GM18499 (cell line): ENCODE measurements around the gene CLTA.
"Not testable (repeated sequence)": the region's sequence is repeated elsewhere in the genome, so short reads cannot be mapped to it uniquely, and the experiment has no call there.

Experiments
- ATAC-seq: cut with Tn5 transposase; IDR thresholded peaks from one replicate; pipeline ENCODE4 v1.9.1; 2021; ENCODE audit warnings: moderate number of reproducible peaks; ENCODE audit not compliant: insufficient read depth, unreplicated experiment

Gene CLTA

DNA sequence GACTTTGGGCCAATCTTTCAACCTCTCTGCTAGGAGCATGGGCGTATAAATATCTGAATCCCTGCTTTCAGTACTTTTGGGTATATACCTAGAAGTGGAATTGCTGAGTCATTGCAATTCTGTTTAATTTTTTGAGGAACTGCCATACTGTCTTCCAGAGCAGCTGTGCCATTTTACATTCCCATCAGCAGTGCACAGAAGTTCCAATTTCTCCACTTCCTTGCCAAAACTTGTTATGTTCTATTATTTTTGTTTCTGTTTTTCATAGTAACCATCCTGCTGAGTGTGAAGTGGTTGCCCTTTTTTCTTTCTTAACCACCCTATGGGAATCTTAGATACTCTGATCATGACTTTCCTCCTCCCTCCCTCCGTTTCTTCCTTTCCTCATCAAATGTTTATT lies 32.6 kb upstream of the CLTA start:
- ATAC-seq: no peak

DNA sequence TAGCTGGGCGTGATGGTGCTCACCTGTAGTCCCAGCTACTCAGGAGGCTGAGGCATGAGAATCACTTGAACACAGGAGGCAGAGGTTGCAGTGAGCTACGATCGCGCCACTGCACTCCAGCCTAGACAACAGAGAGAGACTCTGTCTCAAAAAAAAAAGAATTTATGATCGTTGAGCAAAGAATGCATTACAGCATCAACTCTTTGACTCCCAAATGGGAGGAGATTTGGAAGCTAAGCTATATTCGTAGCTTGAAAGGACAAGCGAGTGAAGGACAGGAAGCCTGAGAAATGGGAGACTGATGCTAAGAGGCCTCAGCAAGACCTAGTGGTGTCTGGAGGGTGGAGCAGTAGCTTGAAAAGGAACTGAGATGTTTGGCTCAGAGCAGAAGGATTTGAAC lies 31.8 kb upstream of the CLTA start:
- ATAC-seq: no peak

DNA sequence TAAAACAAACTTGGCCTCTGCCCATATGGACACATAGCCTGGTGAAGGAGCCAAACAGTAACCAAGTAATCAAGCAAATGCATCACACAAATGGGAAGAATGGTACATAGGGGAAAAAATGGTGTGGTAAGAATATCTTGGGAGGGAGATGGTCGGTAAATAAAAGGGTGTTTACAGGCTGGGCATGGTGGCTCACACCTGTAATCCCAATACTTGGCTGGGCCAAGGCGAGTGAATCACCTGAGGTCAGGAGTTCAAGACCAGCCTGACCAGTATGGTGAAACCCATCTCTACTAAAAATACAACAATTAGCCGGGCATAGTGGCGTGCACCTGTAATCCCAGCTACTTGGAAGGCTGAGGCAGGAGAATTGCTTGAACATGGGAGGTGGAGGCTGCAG lies 31.2 kb upstream of the CLTA start:
- not testable (repeated sequence) for ATAC-seq

DNA sequence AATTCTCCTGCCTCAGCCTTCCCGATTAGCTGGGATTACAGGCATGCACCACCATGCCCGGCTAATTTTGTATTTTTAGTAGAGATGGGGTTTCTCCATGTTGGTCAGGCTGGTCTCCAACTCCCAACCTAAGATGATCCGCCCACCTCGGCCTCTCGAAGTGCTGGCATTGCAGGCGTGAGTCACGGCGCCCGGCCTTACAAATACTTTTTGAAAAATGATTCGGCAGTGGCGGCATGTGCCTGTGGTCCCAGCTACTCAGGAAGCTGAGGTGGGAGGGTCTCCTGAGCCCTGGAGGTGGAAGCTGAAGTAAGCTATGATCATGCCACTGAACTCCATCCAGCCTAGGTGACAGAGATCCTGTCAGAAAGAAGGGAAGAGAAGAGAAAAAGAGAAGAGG lies 30.6 kb upstream of the CLTA start:
- not testable (repeated sequence) for ATAC-seq

DNA sequence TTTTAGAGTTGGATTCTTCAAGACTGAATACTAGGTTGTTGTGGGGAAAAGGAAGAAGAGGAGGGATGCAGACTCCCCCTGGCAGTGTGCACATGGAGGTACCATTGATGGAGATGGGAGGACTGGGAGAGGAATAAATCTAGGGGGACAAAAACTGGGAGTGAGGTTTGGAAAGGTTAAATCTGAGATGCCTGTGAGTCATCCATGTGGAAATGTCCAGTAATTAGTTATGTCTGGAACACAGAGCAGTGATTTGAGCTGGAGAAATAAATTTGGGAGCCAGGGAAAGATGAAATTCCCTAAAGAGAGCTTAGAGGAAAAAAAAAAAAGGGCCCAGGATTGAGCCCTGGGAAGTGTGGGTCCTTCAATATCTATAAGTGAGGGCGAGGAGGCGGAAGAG lies 29.5 kb upstream of the CLTA start:
- no peak for ATAC-seq

DNA sequence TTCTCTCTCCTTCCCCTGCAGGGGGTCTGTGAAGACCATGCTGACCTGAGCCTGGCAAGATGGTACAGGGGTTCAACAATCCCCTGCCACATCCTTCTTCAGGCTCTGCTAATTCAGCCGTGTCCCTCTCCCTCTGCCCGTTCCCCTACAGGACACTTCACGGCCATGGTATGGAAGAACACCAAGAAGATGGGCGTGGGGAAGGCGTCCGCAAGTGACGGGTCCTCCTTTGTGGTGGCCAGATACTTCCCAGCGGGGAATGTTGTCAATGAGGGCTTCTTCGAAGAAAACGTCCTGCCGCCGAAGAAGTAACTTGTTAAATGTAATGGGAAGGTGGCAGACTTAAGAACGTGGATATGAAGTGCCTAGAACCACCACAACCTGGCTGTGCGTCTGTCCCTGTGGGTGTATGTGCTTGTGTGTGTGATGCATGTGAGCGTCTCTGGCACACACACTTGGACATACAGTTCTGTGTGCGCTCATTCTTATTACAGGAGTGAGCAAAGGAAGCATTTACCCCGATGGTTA lies 28.4 kb upstream of the CLTA start:
- no peak for ATAC-seq

DNA sequence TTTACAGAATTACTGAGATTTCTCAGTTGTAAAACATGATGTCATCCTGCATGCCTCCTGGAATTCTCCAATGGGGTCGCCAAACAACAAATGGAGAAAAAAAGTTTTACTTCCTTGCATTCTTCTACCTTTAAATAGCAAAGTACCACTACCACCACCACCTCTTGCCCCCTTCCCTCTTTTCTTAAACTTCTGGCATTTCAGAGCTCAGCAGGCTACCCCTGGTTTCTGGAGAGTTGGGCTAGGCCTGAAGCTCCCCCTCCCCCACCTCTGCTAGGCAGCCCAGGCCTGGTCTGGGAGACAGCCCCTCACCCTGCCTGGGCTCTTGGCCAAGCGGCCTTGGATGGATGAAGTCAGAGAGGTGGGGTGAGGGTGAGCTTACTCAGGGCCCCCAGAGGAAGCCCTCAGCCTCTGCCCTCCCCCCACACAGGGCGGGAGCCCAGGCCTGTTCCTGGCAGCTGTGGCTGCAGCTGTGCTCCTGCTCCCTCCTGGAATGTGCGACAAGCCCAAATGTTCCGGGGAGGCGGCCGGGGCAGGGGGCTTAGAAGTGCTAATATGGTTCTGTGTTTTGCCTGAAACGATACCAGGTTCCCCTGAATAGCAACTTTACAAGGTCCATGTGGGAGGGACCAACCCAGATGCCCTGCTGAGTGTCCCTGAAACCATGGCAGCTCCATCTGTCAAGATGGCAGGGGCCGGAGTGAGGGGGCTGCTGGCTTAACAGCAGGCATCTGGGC lies 27.5 kb upstream of the CLTA start:
- ATAC-seq: no peak

DNA sequence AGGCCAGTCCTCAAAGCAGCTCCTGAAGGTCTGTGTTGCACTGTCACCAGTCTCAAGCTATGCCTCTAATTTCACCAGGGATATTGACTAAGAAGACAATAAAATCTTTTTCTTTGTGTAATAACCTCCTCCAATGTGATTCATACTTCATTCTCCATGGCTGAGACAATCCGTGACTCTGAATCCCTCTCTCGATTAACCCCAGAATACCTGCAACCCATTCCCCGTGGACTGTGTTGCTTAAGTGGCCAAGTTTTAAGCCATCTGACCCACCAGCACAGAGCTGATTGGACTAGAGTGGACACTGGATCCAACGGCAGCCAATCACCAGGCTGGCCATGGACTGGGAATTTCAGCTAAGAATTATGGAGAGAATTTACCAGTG lies 26.9 kb upstream of the CLTA start:
- no peak for ATAC-seq

DNA sequence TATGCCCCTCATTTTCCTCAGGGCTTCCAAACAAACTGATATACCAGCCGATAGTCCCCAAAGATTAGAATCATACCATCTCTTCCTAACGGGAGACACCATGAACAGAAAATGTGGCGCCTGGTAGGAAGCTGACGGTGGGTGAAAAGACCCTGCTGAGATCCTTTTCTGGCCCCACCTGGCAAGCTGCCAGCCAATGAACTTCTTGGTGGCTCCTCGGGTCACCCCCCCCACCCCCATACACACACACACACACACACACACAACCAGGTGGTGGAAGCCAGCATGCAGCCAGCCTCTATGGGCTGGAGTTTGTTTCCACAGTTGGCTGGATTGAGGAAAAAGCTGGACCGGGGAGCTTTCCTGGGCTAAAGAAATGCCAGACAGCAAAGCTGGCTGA lies 26.3 kb upstream of the CLTA start:
- ATAC-seq: no peak

DNA sequence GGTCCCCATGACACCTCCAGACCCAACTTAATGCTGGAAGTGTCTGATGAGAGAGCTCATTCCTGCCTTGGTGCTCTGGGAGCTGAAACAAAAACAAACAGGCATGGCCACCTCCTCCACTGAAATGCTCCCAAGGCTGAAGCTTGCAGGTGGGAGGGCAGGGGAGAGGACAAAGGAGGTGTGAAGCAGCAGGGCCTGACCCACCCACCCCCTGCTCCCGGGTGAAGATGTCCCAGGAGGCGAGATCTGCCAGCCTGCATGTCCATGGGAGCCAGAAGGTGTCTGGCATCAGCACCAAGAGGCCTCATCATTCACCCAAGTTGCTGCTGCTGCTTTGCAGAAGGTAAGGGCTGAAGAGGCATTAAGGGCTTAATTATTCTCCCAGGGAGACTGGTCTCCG lies 25.7 kb upstream of the CLTA start:
- no peak for ATAC-seq

DNA sequence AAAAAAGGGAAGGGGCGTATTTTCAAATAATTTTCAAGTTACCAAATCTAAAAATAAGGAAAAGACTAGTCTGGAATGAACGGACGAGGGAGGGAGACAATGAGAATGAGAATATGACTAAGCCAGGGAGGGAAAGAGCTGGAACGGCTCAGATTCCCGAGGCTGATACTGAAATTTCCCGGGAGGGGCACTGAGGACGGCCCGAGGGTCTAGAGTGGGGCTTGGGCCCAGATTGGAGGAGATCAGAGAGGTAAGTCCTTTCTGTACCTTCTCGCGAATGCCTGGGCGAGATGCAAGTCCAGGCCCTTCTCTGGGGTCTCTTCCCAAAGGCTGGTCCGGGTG lies 24.9 kb upstream of the CLTA start:
- no peak for ATAC-seq

DNA sequence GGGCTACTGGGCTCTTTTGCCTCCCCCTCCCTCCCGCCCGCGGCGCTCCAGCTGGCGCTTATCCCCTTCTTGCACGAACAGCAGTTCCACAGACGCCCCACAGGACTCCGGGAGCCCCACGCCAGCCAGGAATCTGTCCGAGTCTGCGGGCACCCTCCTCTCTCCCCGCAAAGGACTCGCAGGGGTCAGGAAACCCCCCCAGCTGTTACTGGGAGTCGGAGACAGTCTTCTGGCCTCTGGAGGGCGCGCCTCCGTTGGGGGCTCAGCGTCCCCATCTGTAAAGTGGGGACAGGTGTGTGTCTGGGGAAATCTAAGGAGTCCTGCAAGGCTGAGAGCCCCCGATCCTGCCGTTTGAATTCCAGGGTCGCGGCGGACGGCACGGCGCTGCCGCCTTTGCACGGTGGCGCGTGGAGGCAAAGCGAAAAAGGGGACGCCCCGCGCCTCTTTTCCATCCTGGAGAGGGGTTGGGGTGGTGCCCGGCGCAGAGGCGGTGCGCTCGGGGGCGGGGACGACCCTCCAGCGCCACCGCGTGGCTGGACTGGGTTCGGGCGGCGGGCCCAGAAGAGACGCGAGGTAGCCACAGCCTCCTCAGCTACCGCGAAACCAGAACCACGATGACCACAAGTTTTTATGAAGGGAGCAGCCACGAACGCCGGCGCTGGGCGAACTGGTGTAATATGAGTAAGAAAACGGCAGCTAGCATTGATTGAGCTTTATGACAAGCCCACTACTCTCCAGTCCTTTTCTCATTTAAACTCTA lies 24.4 kb upstream of the CLTA start:
- no peak for ATAC-seq

DNA sequence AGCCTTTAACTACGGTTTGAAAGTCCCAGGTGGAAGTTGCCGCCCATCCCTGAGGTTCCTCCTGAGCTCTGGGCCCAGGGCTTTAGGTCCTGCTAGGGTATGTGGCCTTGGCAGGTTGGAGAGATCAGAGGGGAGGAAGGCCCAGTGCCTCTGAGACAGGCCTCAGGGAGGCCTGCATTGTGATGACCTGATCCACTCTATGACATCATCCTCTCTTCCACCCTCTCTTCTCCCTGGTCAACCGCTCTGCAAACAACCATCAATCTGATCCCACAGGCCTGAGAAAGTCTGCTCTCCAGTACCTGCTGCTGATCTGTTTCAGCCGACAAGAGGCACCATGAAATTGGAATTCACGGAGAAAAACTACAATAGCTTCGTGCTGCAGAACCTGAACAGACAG lies 21.6 kb upstream of the CLTA start, which contains the start of gene CCIN:
CCIN (plus strand) TSS at position 223 of the 400 bp plus-strand sequence; CDS start at position 338, 115 bp downstream.
- ATAC-seq: no peak

DNA sequence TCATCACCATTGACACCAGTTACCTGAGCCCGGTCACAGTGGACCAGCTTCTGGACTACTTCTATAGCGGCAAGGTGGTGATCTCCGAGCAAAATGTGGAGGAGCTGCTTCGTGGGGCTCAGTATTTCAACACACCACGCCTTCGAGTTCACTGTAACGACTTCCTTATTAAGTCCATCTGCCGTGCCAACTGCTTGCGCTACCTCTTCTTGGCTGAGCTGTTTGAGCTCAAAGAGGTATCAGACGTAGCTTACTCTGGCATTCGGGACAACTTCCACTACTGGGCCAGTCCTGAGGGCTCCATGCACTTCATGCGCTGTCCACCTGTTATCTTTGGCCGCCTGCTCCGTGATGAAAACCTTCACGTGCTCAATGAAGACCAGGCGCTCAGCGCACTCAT lies 21.0 kb upstream of the CLTA start:
- ATAC-seq: no peak

DNA sequence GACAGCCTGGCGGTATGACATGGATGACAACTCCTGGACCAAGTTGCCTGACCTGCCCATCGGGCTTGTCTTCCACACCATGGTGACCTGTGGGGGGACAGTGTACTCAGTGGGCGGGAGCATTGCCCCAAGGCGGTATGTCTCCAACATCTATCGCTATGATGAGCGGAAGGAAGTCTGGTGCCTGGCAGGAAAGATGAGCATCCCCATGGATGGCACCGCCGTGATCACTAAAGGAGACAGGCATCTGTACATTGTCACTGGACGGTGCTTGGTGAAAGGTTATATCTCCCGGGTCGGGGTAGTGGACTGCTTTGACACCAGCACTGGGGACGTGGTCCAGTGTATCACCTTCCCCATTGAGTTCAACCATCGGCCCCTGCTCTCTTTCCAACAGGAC lies 20.2 kb upstream of the CLTA start:
- no peak for ATAC-seq

DNA sequence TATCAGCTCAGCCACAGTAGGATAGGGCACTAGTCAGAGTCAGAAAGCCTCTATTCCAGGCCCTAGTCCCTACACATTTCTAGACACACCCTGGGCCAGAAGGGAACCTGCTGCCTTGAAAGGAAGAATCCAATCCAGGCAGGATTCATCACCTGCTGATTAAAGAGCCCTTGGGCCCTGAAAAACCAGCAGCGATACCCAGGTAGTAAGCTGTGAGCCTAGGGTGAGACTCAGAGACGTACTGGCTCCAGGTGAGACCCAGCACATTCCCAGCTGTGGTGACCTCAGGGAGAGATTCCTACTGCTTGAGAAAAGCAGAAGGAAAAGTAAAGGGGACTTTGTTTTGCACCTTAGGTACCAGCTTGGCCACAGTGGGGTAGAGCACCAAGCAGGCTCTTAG lies 16.9 kb upstream of the CLTA start:
- ATAC-seq: no peak

DNA sequence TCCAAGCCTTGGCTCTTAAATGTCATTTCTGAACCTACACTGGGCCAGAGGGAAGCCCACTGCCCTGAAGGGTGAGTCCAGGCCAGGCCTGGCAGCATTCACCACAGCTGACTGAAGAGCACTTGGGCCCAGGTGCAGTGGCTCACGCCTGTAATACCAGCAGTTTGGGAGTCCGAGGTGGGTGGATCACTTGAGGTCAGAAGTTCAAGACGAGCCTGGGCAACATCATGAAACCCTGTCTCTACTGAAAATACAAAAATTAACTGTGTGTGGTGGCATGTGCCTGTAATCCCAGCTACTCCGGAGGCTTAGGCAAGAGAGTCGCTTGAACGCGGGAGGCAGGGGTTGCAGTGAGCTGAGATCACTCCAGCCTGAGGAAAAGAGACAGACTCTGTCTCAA lies 16.4 kb upstream of the CLTA start:
- ATAC-seq: no peak

DNA sequence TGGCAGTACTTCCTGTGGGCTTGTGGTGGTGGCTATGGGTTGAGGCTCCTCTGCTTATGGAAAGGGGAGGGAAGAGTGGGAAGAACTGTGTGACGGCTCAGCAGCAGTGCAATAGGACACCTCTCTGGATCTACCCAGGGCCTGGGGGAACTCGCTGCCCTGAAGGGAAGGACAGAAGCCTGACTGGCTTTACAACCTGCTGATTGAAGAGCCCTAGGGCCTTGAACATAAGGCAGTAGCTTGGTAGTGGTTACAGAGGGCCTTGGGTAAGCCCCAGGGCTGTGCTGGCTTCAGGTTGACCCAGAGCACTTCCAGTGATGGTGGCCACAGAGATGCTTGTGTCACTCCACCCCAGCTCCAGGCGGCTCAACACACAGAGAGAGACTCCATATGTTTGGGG lies 16.0 kb upstream of the CLTA start:
- ATAC-seq: no peak

DNA sequence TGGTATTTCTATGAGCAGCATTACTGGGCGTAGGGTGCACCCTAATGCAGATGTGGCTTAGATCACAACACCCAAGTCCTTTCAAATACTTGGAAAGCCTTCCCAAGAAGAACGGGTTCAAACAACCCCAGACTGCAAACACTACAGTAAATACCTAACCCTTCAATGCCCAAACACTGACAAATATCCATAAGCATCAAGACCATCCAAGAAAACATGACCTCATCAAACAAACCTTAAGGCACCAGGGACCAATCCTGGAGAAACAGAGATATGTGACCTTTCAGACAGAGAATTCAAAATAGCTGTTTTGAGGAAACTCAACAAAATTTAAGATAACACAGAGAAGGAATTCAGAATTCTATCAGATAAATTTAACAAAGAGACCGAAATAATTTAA lies 15.5 kb upstream of the CLTA start:
- ATAC-seq: not testable (repeated sequence)

DNA sequence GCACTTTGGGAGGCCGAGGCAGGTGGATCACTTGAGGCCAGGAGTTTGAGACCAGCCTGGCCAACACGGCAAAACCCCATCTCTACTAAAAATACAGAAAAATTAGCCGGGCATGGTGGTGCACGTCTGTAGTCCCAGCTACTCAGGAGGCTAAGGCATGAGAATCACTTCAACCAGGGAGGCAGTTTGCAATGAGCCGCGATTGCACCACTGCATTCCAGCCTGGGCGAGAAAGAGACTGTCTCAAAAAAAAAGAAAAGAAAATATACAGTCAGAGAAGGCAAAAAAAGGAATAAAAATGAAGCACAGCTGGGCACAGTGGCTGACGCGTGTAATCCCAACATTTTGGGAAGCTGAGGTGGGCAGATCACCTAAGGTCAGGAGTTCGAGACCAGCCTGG lies 14.2 kb upstream of the CLTA start:
- not testable (repeated sequence) for ATAC-seq

DNA sequence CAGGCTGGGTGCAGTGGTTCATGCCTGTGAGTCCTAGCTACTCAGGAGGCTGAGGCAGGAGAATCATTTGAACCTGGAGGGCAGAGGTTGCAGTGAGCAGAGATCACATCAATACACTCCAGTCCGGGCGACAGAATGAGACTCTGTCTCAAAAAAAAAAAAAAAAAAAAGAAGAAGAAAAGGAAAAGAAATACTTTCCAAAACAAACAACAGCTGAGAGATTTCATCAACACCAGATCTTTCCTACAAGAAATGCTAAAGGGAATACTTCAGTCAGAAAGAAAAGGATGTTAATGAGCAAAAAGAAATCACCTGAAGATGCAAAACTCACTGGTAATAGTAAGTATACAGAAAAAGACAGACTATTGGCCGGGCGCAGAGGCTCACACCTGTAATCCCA lies 13.2 kb upstream of the CLTA start:
- ATAC-seq: no peak

DNA sequence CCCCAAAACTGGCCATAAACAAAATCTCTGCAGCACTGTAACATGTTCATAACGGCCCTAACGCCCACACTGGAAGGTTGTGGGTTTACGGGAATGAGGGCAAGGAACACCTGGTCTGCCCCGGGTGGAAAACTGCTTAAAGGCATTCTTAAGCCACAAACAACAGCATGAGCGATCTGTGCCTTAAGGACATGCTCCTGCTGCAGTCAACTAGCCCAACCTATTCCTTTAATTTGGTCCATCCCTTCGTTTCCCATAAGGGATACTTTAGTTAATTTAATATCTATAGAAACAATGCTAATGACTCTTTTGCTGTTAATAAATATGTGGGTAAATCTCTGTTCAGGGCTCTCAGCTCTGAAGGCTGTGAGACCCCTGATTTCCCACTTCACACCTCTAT lies 10.5 kb upstream of the CLTA start:
- ATAC-seq: not testable (repeated sequence)
